GM18867 (cell line): ENCODE data around the gene CARD10.

Source experiments
- ATAC-seq: cut with Tn5 transposase; IDR thresholded peaks from one replicate; pipeline ENCODE4 v1.9.1; 2021; ENCODE audit warnings: mild to moderate bottlenecking, moderate library complexity; ENCODE audit not compliant: unreplicated experiment

Gene CARD10

GRCh38 chr22:37507731-37508130 lies 11.5 kb downstream of the CARD10 start:
- no peak for ATAC-seq

- no peak for ATAC-seq
Observed at GRCh38 chr22:37505989-37506388, 13.2 kb downstream of the CARD10 start.

- no peak for ATAC-seq
Observed at GRCh38 chr22:37505565-37505964, 13.7 kb downstream of the CARD10 start.

GRCh38 chr22:37504964-37505363 lies 14.3 kb downstream of the CARD10 start:
- ATAC-seq: no peak

DNA sequence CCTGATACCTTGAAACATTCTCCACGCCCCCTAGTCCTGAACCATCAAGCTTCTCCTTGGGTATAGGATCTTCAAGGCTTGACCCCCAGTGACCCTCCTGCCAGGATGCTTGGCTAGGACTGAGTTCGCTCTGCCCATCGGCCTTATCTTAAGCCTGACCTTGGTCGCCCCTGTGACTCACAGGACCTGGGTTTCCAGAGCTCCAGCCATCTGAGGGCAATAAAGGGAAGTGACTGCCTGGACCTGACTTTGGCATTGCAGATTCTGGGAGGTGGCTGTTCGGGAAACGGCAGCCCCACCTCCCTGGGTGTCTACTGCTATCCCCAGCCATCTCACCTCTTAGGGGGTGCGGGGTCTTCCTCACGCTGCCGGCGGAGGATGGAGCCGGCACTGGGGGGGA lies 15.4 kb downstream of the CARD10 start:
- ATAC-seq: no peak

- ATAC-seq: no peak
Observed at GRCh38 chr22:37503183-37503683, 16.0 kb downstream of the CARD10 start.

GRCh38 chr22:37502342-37503182 lies 16.7 kb downstream of the CARD10 start:
- ATAC-seq: no peak

- no peak for ATAC-seq
Observed at GRCh38 chr22:37501610-37502341, 17.4 kb downstream of the CARD10 start.

- no peak for ATAC-seq
Observed at GRCh38 chr22:37500745-37501609, 18.2 kb downstream of the CARD10 start.

GRCh38 chr22:37499789-37500540 lies 19.2 kb downstream of the CARD10 start:
- ATAC-seq: no peak

- no peak for ATAC-seq
Observed at GRCh38 chr22:37499027-37499707, 20.0 kb downstream of the CARD10 start.

GRCh38 chr22:37498289-37498909 lies 20.8 kb downstream of the CARD10 start:
- no peak for ATAC-seq

DNA sequence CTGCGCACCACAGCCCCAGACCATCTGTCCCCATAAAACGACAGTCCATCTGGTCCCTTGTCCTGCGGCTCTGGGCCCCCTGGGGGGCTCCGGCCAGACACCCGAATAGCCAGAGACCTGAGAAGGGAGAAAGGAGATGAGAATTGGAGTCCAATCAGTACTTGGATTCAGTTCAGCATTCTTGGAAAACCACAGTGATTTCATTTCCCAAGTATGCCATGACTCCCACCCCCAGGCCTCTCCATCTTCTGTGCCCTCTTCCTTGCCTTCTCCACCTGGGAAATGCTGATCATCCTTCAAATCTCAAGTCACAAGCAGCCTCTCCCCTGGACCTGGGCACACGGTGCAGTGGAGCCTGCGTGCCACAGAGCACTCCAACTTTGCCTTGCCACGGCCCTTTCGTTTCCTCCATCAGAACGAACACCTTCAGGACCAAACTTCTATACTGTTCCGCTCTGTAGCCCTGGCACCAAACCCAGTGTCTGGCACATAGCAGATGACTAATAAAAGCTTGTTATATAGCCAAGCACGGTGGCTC lies 22.1 kb downstream of the CARD10 start:
- ATAC-seq: no peak

DNA sequence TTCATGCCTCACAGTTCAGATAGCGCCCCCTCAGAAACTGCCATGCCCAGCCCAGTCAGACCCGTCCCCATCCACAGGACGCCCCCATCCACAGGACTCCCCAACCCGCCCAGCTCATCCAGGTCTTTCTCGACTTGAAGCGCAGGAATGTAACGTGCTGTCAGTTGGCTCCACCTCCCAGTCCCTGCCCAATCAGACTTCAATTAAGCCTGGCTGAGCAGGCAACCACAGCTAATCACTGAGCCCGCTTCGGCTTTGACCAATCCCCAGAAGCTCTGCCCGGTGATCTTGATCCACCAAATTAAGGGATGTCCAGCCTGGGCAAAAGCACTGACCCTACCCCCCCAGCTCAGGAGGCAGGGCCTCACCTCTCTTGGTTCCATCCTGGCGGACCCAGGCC lies 22.6 kb downstream of the CARD10 start:
- no peak for ATAC-seq

GRCh38 chr22:37493979-37494378 lies 25.2 kb downstream of the CARD10 start:
- no peak for ATAC-seq

- no peak for ATAC-seq
Observed at GRCh38 chr22:37492428-37493344, 26.5 kb downstream of the CARD10 start.

DNA sequence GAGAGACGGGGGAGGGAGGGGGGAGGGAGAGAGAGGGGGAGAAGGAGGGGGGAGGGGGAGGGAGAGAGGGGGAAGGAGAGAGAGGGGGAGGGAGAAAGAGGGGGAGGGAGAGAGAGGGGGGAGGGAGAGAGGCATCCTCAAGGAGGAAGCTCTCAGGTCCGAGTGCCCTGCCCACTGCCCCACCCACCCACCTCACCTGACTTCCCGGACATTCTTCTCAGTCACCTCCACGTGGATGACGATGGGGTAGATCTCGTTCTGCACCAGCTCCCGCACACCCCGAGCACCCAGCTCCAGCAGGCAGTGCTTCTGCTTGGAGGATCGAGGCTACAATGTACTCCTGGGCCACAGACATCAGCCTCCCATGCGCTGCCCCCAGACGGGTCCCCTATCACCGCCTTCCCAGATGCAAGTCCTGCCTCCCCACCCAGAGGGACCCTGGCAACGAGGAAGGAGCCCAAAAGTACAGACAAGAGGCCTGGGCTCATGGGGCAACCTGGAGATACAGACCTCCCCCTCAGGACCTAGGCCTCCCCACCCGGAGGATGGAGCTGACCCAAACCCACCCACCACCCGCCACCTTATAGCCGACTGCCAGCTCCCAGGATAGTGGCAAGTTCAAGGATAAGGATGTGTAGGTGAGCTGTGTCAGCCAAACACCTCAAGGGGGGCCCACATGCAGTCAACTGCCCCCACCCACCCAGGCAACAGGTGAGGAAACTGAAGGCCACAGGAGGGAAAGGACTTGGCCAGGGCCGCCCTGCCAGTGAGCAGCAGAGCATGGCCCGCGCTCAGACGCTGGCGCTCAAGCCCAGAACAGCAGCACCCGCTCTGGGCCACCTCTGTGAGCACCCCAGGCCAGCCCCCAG lies 27.4 kb downstream of the CARD10 start:
- ATAC-seq: no peak
